Measurements from ENCODE around the gene SLC39A6.

GRCh38 chr18:36149514-36150289, 20.6 kb upstream of the SLC39A6 start:
- TF ChIP-seq POLR2A (IDR thresholded peaks at IDR 0.05) = no peak
- no peak for TF ChIP-seq CTCF (IDR thresholded peaks at IDR 0.05)
